HEK293 (cell line): Measurements from ENCODE around the gene USP1.

Experiments
- CTCF ChIP-seq: fragments of 450-650 bp; formaldehyde crosslinking; IDR thresholded peaks from 2 replicates; pipeline ENCODE4 v1.5.1; 2016; ENCODE audit warnings: missing biosample characterization, missing genetic modification characterization
- ZBTB1 ChIP-seq: fragments of 450-650 bp; formaldehyde crosslinking; IDR thresholded peaks from 2 replicates; pipeline ENCODE4 v1.5.1; 2016; ENCODE audit warnings: missing biosample characterization, missing genetic modification characterization
- ZBTB11 ChIP-seq: fragments of 450-650 bp; formaldehyde crosslinking; conservative IDR thresholded peaks from 2 replicates; pipeline ENCODE4 v1.5.1; 2016; ENCODE audit warnings: low read depth, missing biosample characterization, missing genetic modification characterization
- ZBTB7A ChIP-seq: fragments of 450-650 bp; formaldehyde crosslinking; IDR thresholded peaks from 2 replicates; pipeline ENCODE4 v1.5.1; 2016; ENCODE audit warnings: low read depth, missing biosample characterization, missing genetic modification characterization
- ZNF140 ChIP-seq: fragments of 450-650 bp; formaldehyde crosslinking; IDR thresholded peaks from 2 replicates; pipeline ENCODE4 v1.5.1; 2016; ENCODE audit warnings: missing biosample characterization, missing genetic modification characterization
- ZNF274 ChIP-seq, 2 experiments: fragments of 200-500 bp in 1 of 2; fragments of 450-650 bp in 1 of 2; sonication (Bioruptor generic) in 1 of 2; formaldehyde crosslinking in 1 of 2; IDR thresholded peaks; 2 replicates each; pipeline versions ENCODE4 v1.5.1 to v1.6.1; 2014 to 2016; ENCODE audit warnings: borderline replicate concordance in 1 of 2, inconsistent platforms in 1 of 2, low read length in 1 of 2, missing biosample characterization in 1 of 2, missing genetic modification characterization in 1 of 2
- ZNF521 ChIP-seq: fragments of 450-650 bp; formaldehyde crosslinking; IDR thresholded peaks from 2 replicates; pipeline ENCODE4 v1.5.1; 2017; ENCODE audit warnings: missing biosample characterization, mild to moderate bottlenecking, missing genetic modification characterization
- ZNF658 ChIP-seq: fragments of 450-650 bp; formaldehyde crosslinking; IDR thresholded peaks from 2 replicates; pipeline ENCODE4; 2016; ENCODE audit warnings: missing biosample characterization, missing genetic modification characterization
- ZNF660 ChIP-seq: fragments of 450-650 bp; IDR thresholded peaks from 2 replicates; pipeline ENCODE4 v1.5.1; 2018; ENCODE audit warnings: missing biosample characterization, mild to moderate bottlenecking, missing genetic modification characterization
- ZNF791 ChIP-seq: fragments of 450-650 bp; formaldehyde crosslinking; IDR thresholded peaks from 2 replicates; pipeline ENCODE4 v1.5.1; 2016; ENCODE audit warnings: missing biosample characterization, missing genetic modification characterization

- no peak for TF ChIP-seq ZBTB11 (tag by site-specific recombination)
- TF ChIP-seq ZNF521 (tag by site-specific recombination) = no peak
- TF ChIP-seq ZNF791 (tag by site-specific recombination) = no peak
- TF ChIP-seq ZNF140 (tag by site-specific recombination) = no peak
- TF ChIP-seq ZBTB7A (tag by site-specific recombination) = no peak
- TF ChIP-seq ZNF658 = no peak
- TF ChIP-seq ZNF274 (IDR thresholded peaks at IDR 0.05; ENCODE audit: low read length) = no peak
- no peak for TF ChIP-seq ZNF274 (tag by site-specific recombination; IDR thresholded peaks at IDR 0.05; ENCODE audit: borderline replicate concordance)
- TF ChIP-seq ZBTB1 (tag by site-specific recombination) = no peak
- TF ChIP-seq CTCF (tag by site-specific recombination) = peak; percentile 52; the same call in 1 of the 2 replicates
- no peak for TF ChIP-seq ZNF660 (tag by site-specific recombination)
Measured at GRCh38 chr1:62433861-62434617, 2.8 kb upstream of the USP1 start.
